SKM-1 (cell line): ENCODE results near the gene HGD.
"Not testable (repeated sequence)": the region's sequence is repeated elsewhere in the genome, so short reads cannot be mapped to it uniquely, and the experiment has no call there.

Experiments
- DNase-seq: peaks from one replicate; lab custom pipeline; 2025; ENCODE audit not compliant: unreplicated experiment; lab: John Stamatoyannopoulos, UW

HGD gene, protein sequence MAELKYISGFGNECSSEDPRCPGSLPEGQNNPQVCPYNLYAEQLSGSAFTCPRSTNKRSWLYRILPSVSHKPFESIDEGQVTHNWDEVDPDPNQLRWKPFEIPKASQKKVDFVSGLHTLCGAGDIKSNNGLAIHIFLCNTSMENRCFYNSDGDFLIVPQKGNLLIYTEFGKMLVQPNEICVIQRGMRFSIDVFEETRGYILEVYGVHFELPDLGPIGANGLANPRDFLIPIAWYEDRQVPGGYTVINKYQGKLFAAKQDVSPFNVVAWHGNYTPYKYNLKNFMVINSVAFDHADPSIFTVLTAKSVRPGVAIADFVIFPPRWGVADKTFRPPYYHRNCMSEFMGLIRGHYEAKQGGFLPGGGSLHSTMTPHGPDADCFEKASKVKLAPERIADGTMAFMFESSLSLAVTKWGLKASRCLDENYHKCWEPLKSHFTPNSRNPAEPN

DNA sequence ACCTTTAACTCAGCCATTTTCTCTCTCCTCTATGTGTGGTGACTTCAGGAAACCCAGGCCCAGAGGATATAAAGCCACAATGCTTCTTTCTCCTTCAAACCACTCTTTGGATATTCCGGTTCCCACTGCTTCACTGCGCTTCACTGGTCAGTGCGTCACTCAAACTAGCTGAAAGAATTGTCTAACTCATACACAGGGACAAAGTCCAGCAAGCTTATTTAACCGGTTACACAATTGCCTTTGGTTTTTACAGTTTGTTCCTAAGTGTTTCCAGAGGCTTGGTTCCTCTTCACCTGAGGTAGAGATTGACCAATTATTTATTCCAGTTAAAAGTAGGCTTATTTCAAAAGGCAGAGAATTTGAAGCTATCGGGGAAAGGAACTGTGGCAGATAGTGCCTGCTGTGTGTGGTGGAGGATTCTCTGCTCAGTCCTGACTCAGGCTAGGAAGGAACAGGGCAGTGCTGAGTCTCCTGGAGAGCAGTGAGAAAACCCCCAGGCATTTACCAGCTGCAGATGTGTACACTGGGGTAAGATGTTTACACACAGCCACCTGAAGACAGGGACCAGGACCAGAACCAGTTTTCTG is at the start of gene HGD:
TSS of gene HGD (minus strand) at position 145 of the 587 bp plus-strand sequence. CDS start at position 17, 128 bp downstream.
- DNase-seq: no peak

DNA sequence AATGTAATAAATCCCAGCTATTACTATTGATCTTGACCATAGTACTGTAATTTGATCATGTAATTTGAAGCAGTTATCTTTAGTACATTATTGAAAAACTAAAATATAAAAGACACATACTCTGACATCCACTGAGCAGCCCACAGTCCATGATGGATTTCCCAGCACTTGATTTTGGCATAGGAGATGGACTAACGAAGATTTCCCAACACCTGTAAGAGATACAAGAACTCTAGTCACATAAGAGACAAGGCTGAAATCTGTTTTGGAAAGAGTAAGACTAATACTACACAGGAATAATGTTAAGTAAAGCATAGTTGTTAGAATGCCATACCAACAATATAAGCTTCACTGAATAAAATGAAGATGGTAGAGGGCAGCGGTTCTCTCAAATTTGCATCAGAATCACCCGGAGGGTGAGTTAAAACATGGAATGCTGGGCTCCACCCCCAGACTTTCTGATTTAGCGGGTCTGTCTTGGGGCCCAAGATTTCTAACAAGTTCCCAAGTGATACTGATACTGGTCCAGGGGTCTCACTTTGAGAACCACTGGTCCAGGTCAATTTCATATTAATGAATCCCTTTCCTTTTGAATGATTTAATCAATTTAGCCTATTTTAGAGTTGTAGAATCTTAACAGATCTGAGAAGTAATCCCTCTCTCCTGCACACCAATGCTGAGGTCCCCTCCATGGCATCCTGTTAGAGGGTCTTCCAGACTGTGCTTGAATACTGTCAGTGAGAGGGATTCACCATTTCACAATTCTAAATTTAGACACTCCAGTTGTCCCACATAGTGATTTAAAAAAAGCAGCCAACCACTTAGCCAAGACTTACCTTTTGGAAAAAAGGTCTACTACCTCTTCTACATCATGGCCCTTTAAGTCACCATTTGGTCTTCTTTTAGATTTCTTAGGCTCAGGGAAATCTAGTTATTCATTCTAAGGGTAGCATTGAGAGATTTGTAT is 48.8 kb upstream of the HGD start:
- no peak for DNase-seq

DNA sequence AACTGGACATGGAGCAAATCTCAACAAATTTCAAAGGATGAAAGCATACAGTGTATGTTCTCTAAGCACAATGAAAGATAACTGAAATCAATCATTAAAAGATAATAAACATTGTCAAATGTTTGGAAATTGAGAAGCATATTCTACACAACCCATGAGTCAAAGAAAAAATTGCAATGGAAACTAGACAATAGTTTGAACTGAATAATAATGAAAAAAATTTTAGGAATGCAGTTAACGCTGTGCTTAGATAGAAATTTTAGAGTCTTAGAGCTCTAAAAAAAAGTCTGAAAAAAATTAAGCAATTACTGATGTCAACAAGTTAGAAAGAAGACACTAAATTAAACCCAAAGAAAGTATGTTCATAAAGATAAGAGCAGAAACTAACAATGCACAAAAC is 44.8 kb upstream of the HGD start:
- DNase-seq: no peak

DNA sequence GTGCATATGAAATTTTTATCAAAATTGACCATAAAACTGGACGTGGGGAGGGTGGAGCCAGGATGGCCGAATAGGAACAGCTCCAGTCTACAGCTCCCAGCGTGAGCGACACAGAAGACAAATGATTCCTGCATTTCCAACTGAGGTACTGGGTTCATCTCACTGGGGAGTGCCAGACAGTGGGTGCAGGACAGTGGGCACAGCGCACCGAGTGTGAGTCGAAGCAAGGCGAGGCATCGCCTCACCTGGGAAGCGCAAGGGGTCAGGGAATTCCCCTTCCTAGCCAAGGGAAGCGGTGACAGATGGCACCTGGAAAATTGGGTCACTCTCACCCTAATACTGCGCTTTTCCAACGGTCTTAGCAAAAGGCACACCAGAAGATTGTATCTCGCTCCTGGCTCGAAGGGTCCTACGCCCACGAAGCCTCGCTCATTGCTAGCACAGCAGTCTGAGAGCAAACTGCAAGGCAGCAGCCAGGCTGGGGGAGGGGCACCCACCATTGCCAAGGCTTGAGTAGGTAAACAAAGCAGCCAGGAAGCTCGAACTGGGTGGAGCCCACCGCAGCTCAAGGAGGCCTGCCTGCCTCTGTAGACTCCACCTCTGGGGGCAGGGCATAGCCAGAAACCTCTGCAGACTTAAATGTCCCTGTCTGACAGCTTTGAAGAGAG is 37.3 kb upstream of the HGD start:
- DNase-seq: not testable (repeated sequence)

DNA sequence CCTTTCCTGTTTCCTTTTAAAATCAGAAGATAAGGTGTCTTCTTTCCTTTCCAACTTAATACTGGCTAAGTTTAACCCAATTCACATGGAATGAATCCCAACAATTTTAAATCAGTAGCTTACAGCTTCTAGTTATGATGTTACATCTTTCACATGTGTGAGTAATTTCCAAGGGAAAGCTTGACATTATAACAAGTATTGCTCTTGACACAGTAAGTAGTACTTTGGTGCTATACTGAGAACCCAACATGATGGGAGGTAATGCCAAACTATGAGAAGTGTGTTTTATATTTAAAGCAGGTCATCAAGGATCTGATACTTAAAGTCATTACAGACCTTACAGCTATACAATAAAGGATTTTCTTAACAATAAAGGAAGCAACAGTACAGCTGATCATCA is 31.2 kb upstream of the HGD start:
- DNase-seq: no peak

DNA sequence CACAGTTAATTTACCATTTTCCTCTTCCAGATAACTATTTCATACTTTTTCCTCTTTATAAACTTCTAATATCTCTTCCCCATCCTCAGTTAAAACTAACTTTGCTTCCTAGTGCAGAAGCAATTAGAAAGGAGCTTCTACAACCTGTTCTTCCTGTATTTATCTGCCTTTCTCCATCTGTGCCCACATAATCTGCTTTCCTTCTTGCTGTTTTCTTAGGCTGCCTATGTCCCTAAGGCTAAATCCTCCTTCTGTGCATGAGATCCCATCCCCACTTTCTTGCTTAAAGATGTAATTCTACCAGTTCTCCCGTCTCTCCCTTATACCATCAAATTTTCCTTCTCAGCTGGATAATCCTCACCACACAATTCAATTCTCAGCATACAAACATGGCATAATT is 28.3 kb upstream of the HGD start:
- no peak for DNase-seq

DNA sequence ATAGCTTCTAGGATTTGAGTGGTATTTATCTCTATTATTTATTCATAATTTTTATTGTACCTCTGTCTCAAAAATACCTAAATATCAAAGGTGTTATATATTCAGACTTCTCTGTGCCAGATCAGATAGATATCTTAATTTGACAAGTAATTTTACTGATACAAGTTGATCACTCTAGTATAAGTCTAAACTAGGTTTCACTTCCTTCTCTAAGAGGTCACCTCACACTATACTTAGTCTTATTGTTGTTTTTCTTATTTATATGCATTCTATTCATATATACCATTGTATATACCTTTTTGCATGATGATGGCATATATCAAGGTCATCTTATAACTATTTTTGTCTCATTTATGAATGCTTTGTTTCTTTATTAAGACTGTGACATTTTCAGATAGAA is 26.4 kb upstream of the HGD start:
- DNase-seq: no peak

DNA sequence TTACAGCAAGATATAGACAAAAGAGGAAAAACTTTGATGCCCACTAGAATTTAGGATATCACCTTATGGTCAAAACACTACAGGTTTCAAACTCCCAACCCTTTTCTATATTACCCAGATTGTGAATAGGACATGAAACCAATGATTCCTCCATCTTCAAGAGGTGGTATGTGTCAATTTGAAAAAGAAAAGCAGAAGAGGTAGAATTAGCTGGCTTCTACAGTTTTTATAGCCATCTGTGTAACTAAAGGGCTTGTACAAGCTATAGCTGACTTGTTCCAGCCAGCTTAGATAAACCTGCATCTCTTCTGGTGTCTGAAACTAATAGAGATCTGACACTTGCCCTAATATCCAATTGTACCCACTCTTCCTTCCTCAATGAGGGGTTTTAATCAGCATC is 24.9 kb upstream of the HGD start:
- DNase-seq: no peak

DNA sequence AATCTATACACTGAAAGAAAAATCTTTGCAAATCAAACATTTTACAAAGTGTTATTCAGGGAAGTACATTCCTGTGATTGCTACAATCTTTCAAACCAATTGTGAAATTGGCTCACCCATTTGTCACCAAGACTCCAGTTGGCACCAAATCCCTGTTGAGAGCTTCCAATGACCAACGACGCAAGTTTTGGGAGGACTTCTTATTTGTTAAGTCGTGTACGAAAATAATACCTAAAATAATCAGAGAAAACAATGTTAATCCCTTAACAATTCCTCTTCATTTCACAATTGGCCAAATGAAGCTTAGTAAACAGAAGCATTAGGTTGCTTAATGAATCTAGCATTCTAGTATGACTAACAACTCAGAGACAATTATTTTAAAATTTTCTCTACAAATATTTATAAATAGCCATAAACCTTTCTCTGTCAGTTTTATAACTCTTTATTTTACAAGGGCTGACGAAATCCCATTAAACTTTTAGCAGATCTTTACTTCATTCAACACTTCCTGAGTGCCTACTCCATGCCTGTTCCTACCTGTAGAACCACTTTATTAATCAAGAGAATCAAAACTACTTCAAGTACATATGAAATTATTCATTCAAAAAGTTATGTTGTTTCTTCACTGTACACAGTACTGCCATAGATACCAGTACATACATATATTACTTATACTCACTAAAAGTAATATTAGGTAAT is 24.0 kb upstream of the HGD start:
- no peak for DNase-seq

DNA sequence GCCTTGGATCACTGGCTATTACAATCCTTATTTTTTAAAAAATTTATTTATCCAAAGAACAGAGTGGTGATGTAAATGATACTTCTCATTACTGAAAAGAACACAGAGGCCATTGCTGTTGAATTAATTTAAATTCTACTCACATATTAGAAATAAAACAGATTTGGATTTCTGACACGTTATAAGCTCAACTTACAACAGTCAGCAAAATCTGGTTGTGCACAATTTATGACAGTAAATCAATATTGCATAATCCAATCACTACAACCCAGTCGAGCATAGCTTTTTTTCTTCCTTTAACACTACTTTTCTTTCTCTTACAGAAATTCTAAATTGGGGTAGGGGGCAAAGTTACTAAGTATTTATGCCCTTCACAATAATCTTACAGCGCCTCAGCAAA is 17.3 kb upstream of the HGD start:
- DNase-seq: no peak

DNA sequence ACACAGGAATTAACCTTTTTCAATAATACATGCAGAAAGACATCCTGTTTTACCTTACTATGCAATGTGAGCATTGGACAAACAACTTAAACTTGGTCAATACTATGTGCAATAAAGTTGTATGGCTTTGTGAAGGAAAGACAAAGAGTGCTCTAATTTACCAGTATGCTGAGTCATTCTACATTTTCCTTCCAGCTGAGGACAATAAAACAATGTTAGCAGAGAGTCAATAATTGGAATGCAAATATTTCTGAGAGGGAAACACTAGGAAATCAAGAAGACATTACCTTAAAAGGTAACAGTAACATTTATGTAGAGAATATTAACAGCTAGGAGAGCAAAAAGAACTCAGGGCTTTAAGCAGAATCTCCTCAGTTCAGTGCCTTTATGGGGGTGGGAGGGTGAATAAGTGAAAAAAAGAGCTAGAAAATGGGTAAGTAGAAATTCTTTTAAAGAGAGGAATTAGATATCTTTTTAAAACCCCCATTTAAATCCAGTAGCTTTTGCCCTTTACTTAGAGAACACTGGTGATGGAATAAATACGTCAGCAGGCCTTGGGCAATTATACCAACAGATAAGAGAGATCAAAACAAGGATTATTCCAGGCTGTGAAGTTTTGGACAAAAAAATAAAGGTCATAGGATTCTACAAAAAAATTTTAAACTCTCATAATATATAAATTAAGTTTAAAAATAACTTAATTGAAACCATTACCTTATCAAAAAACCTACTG is 11.6 kb upstream of the HGD start:
- no peak for DNase-seq

DNA sequence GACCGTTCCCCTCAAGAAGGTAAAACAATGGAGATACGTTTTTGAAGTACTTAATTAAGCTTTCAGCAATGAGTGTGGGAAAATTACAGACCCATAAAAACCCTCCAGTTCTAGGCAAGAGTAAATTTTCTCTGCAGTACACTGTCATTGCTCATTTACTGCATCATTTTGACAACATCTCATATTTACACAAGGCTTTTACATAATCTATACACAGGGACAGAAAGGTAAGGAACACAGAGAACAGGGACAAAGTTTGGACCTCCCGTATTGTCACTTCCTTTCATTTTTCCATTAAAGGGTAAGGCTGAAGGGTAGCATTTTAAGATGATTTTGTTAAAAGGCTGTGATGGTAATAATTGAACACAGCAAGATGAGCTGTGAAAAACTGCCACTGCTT is 7.4 kb upstream of the HGD start:
- DNase-seq: no peak

DNA sequence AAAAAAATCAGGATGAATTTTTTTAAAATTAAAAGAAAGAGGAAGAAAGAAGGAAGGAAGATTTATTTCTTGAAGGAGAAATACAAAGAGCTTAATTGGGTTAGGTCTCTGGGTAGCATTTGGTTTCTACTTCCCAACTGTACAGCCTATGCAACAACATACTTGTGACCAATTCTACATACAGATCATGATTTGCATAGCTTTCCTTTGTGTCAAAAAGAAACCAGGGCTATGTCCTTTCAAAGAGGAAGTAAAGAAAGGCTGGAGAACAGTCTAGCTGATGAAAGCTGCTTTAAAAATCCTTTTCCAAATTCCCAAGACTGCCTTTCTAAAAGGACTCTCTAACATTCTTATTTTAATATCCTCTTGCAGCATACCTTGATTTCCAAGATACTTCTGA is 6.1 kb upstream of the HGD start:
- no peak for DNase-seq

DNA sequence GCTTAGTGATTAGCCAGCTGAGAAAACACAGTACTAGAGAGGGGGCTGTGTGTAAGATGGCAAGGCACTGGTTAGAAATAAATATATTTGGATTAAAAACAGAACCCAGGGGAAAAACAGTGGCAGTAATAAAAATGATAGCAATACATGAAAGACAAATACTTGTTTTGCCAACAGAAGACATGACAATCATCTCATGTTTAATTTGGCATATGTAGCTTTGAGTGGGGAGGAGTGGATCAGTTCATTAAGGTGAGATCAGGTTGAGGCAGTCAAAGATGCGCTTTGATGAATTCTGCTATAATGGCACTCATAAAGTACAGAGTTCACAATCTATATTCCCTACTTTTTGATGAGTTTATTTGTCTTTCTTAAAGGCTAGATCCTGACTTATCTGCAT is 3.4 kb upstream of the HGD start:
- DNase-seq: no peak

DNA sequence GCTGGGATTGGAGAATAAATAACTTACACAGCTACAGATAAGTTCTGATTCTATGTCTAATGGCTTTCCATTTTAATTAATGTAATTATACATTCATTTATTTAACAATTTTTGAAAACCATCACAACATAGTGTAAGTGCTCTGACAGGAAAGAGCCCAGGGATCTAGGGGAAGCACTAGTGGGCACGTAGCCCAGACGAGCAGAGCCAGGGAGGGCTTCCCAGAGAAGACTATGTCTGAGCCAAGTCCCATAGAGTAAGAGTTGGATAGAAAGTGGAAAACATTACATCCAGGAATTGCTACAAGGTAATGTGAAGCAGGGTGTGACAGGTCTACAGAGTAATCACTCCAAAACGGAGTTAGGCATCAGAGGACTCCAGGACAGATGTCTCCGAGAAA is 2.9 kb upstream of the HGD start:
- no peak for DNase-seq

DNA sequence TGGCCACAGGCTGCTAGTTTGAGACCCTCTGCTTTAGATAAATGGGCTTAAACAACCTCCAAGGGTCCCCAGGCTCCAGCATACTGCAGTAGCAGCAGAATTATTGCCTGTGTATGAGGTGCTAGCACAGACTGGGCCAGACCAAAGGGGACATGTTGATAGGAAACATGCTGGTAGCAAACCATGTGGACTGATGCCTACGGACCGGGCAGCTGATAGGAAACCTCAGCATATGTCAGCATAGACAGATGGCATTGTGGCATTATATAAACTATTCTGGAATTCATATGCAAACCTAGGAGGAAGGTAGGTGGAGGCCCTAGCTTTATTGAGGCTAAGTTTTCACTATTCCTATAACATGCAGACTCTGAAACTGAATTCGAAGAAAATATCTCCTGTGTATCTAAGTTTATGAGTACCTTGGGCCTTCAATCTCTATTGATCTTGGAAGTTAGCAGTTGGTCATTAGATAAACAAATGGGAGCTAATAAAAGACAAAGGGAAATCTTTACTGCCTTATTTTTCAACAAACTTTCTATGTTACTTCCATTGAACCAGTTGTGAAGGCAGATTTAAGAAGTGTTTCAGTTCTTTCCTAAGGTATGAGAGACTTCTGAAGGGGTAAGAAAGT is 1.7 kb upstream of the HGD start:
- no peak for DNase-seq

DNA sequence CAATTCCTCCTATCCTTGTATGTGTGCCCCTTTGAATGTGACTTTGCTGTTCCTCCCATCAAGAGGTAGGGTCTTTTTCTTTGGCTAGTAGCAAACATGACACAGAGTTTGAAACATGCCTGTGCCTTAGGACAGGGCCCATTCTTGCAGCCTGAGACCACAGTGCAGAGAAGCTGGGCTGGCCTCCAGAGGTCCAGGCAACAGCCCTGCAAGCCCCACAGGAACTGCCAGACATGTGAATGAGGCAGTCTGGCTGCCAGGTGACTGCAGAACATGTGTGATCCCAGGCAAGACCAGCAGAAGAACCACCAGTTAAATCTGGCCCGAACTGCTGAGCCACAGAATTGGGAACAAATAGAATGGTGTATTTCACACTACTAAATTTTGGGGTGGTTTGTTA is 1.2 kb upstream of the HGD start:
- no peak for DNase-seq

DNA sequence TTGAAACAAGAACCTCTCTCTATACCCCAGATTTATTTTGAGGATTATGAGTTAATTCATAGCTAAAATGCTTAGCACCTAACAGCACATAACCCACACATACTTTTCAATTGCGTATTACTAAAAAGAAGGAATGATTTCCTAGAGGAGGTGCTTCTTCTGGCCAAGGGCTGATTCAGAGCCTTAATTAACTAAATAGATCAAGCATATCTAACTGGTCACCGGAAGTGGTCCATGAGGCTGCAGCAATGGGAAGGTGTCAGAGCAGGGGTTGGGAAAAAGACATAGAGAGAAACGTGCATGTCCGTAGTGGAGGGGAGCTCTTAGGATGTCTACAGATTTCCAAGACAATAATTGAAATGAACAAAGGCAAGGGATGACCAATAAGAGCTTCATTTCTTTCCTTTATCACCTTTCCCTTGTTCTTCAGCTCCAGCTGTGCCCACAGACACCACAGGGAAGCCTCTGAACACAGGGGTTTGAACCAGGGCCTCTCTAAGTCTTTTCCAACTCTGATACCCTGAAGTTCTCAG is 467 bp downstream of the HGD start:
- no peak for DNase-seq

DNA sequence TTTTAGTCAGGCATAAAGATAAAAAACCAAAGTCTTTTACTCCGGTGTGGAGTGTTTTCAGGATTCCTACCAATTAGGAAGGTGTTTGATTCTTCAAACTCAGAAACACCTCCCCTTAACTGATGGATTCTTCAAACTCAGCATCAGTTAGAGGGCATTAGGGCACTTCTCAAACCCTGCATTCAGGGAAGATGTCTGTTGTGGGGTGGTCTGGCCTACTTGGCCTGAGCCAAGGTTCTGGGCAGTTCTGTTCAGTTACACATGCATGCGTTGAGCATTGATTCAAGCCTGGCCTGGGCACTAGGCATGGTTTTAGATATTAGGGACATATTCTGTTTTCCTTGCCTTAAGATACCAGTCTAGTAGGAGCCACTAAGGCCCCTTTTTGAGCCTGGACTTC is 1.0 kb downstream of the HGD start:
- no peak for DNase-seq
